Measurements from ENCODE around the gene NEUROG1. TPM values are rescaled to one million over a fixed set of nuclear protein-coding genes. Genes with fewer than 3 reads are reported as not detected.

NEUROG1 gene
- total and polyA plus RNA-seq, 2 of the 13 experiments (the other 11 are each of a cell fraction or from before 2014, with no cell fraction given): not detected

DNA sequence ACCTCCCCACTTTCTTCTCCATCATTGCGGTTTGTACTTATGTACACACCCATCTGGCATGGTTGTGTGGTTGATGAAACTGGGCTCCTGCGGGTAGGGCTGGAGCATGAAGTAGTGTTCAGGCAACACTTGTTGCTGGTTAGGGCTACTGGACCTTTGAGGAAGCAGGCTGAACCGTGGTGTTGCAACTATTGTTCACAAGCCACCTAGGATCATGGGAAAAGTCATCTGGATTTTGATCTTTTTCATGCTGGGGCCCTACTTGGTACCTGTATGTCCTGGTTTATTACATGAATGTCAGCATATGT is 43.5 kb downstream of the NEUROG1 start (continued):
- TF ChIP-seq GMEB2 (CRISPR knock-in tag; IDR thresholded peaks at IDR 0.05; ENCODE audit: low read depth): no peak
- TF ChIP-seq, protein P1, sequence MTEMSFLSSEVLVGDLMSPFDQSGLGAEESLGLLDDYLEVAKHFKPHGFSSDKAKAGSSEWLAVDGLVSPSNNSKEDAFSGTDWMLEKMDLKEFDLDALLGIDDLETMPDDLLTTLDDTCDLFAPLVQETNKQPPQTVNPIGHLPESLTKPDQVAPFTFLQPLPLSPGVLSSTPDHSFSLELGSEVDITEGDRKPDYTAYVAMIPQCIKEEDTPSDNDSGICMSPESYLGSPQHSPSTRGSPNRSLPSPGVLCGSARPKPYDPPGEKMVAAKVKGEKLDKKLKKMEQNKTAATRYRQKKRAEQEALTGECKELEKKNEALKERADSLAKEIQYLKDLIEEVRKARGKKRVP (CRISPR knock-in tag; IDR thresholded peaks at IDR 0.05): no peak
- no peak for TF ChIP-seq ARNT (IDR thresholded peaks at IDR 0.05)
- TF ChIP-seq, protein P2, sequence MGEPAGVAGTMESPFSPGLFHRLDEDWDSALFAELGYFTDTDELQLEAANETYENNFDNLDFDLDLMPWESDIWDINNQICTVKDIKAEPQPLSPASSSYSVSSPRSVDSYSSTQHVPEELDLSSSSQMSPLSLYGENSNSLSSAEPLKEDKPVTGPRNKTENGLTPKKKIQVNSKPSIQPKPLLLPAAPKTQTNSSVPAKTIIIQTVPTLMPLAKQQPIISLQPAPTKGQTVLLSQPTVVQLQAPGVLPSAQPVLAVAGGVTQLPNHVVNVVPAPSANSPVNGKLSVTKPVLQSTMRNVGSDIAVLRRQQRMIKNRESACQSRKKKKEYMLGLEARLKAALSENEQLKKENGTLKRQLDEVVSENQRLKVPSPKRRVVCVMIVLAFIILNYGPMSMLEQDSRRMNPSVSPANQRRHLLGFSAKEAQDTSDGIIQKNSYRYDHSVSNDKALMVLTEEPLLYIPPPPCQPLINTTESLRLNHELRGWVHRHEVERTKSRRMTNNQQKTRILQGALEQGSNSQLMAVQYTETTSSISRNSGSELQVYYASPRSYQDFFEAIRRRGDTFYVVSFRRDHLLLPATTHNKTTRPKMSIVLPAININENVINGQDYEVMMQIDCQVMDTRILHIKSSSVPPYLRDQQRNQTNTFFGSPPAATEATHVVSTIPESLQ (CRISPR knock-in tag; conservative IDR thresholded peaks at IDR 0.05): no peak
- no peak for TF ChIP-seq ZNF660 (CRISPR knock-in tag; IDR thresholded peaks at IDR 0.05; ENCODE audit: borderline replicate concordance, low read depth)
- TF ChIP-seq HDAC6 (IDR thresholded peaks at IDR 0.05; ENCODE audit: low read depth, low read length): no peak
- 0 out of 2 replicates have a peak, but pooled peaks have one; percentile 5 for TF ChIP-seq ARID5B (CRISPR knock-in tag; IDR thresholded peaks at IDR 0.05)
- TF ChIP-seq ZNF232 (CRISPR knock-in tag; IDR thresholded peaks at IDR 0.05; ENCODE audit: borderline replicate concordance): no peak
- no peak for TF ChIP-seq RELA (CRISPR knock-in tag; IDR thresholded peaks at IDR 0.05)
- TF ChIP-seq, protein P3, sequence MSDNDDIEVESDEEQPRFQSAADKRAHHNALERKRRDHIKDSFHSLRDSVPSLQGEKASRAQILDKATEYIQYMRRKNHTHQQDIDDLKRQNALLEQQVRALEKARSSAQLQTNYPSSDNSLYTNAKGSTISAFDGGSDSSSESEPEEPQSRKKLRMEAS (IDR thresholded peaks at IDR 0.05): peak; percentile 17; the same call in 1 of the 2 replicates
